H1 (cell line): ENCODE data around the gene ARG2. TPM values are rescaled to one million over a fixed set of nuclear protein-coding genes. Genes with fewer than 3 reads are reported as not detected.

Experiments used
- CTCF ChIA-PET: fragments of 300-600 bp; sonication (Branson Sonifier 250); formaldehyde crosslinking; loops from one replicate; lab custom pipeline; 2021; ENCODE audit not compliant: partially characterized antibody; lab: Charles Lee
- POLR2A ChIA-PET: fragments of 300-600 bp; sonication (Branson Sonifier 250); formaldehyde crosslinking; loops from one replicate; lab custom pipeline; 2021; ENCODE audit warnings: inconsistent platforms; ENCODE audit not compliant: partially characterized antibody; lab: Charles Lee
- DNase-seq, 2 experiments: peaks; one replicate each; pipeline versions ENCODE4 v3.0.0 to v3.0.0-alpha.2; 2010 to 2022; ENCODE audit warnings: low spot score in 2 of 2, low read depth in 1 of 2, mixed read lengths in 1 of 2
- FAIRE-seq: peaks from 2 replicates; lab custom pipeline; 2011; peaks lifted over from hg19 to GRCh38; lab: Jason Lieb, UNC
- H2AFZ ChIP-seq: 2 replicates; pipeline ENCODE4 v1.8.1; 2012; ENCODE audit warnings: low read length, inconsistent platforms
- H2AK5ac ChIP-seq: 2 replicates; pipeline ENCODE4 v1.6.1; 2013; ENCODE audit warnings: low read depth, low read length
- H2BK120ac ChIP-seq: replicated peaks from 2 replicates; pipeline ENCODE3; 2013; ENCODE audit warnings: low read depth, low read length, inconsistent platforms
- H2BK12ac ChIP-seq: 2 replicates; pipeline ENCODE4 v1.6.1; 2013; ENCODE audit warnings: low read depth, low read length
- H2BK15ac ChIP-seq: 2 replicates; pipeline ENCODE4 v1.6.1; 2013; ENCODE audit warnings: low read length
- H2BK20ac ChIP-seq: 2 replicates; pipeline ENCODE4 v1.6.1; 2013; ENCODE audit warnings: low read length
- H2BK5ac ChIP-seq: 2 replicates; pipeline ENCODE4 v1.6.1; 2013; ENCODE audit warnings: low read depth, low read length
- H3K14ac ChIP-seq: 2 replicates; pipeline ENCODE4 v1.6.1; 2013; ENCODE audit warnings: inconsistent platforms; ENCODE audit not compliant: insufficient read length
- H3K18ac ChIP-seq: 2 replicates; pipeline ENCODE4 v1.6.1; 2013; ENCODE audit warnings: low read length; ENCODE audit errors: extremely low read depth
- H3K23ac ChIP-seq: 2 replicates; pipeline ENCODE4 v1.6.1; 2013; ENCODE audit warnings: inconsistent platforms; ENCODE audit not compliant: insufficient read length
- H3K23me2 ChIP-seq: 2 replicates; pipeline ENCODE4 v1.6.1; 2013; ENCODE audit warnings: low read depth, low read length
- H3K27ac ChIP-seq: 2 replicates; pipeline ENCODE4 v1.6.1; 2011; ENCODE audit warnings: low read depth, low read length, inconsistent platforms
- H3K27me3 ChIP-seq, 4 experiments: replicated peaks in 1 of 4; 1 replicate in 1 of 4; 2 replicates in 3 of 4; pipeline versions ENCODE4 v1.6.1 to v1.8.1; 2011 to 2013; ENCODE audit warnings: low read length in 3 of 4, mild to moderate bottlenecking in 3 of 4, inconsistent platforms in 2 of 4, mixed read lengths in 2 of 4, moderate library complexity in 1 of 4; ENCODE audit not compliant: control insufficient read depth in 3 of 4, insufficient read depth in 3 of 4; ENCODE audit errors: extremely low read depth in 1 of 4
- H3K36me3 ChIP-seq, 4 experiments: 2 replicates each; pipeline versions ENCODE4 v1.6.1 to v1.8.1; 2011 to 2013; ENCODE audit warnings: mild to moderate bottlenecking in 4 of 4, low read length in 3 of 4, moderate library complexity in 2 of 4, control low read depth in 1 of 4, inconsistent platforms in 1 of 4; ENCODE audit not compliant: insufficient read depth in 4 of 4, control insufficient read depth in 2 of 4
- H3K4ac ChIP-seq: replicated peaks from 2 replicates; pipeline ENCODE3; 2013; ENCODE audit warnings: low read length, low read depth, mixed read lengths, inconsistent platforms; ENCODE audit not compliant: insufficient read length
- H3K4me1 ChIP-seq, 4 experiments: replicated peaks in 1 of 4; 1 replicate in 1 of 4; 2 replicates in 3 of 4; pipeline versions ENCODE4 v1.6.1 to v1.8.1; 2011 to 2013; ENCODE audit warnings: low read length in 3 of 4, inconsistent platforms in 2 of 4, mixed read lengths in 1 of 4; ENCODE audit not compliant: insufficient read depth in 4 of 4, control insufficient read depth in 3 of 4
- H3K4me2 ChIP-seq, 2 experiments: 2 replicates each; pipeline versions ENCODE4 v1.6.1 to v1.8.1; 2011 to 2013; ENCODE audit warnings: low read depth in 2 of 2, low read length in 2 of 2, control low read depth in 1 of 2, inconsistent platforms in 1 of 2, mild to moderate bottlenecking in 1 of 2; ENCODE audit not compliant: insufficient read depth in 1 of 2
- H3K4me3 ChIP-seq, 4 experiments: fragments of 200-600, 300-600 bp in 1 of 4; sonication (generic), shearing (Covaris generic), sonication (Bioruptor Twin) in 1 of 4; 2 replicates each; pipeline versions ENCODE4 v1.5.1 to v1.8.1; 2011 to 2016; ENCODE audit warnings: low read length in 4 of 4, low read depth in 3 of 4, control low read depth in 2 of 4, inconsistent platforms in 2 of 4, mild to moderate bottlenecking in 2 of 4, mixed read lengths in 1 of 4, moderate library complexity in 1 of 4; ENCODE audit not compliant: insufficient read depth in 2 of 4; ENCODE audit errors: extremely low read depth in 1 of 4
- H3K56ac ChIP-seq: replicated peaks from 2 replicates; pipeline ENCODE3; 2013; ENCODE audit warnings: low read depth, mild to moderate bottlenecking, mixed read lengths, low read length, inconsistent platforms; ENCODE audit not compliant: insufficient read length
- H3K79me1 ChIP-seq: 2 replicates; pipeline ENCODE4 v1.6.1; 2013; ENCODE audit warnings: low read depth, low read length, control low read depth
- H3K79me2 ChIP-seq, 2 experiments: 2 replicates each; pipeline versions ENCODE4 v1.6.1 to v1.8.1; 2012 to 2013; ENCODE audit warnings: low read length in 2 of 2, mild to moderate bottlenecking in 2 of 2, inconsistent platforms in 1 of 2; ENCODE audit not compliant: insufficient read depth in 2 of 2, control insufficient read depth in 1 of 2
- H3K9ac ChIP-seq, 4 experiments: replicated peaks in 1 of 4; 1 replicate in 1 of 4; 2 replicates in 3 of 4; pipeline versions ENCODE4 v1.6.1 to v1.8.1; 2011 to 2013; ENCODE audit warnings: low read depth in 3 of 4, low read length in 3 of 4, control low read depth in 2 of 4, mild to moderate bottlenecking in 2 of 4, moderate library complexity in 2 of 4, inconsistent platforms in 1 of 4; ENCODE audit errors: extremely low read depth in 1 of 4
- H3K9me3 ChIP-seq, 2 experiments: 2 replicates each; pipeline versions ENCODE4 v1.6.1 to v1.8.1; 2012 to 2013; ENCODE audit warnings: mild to moderate bottlenecking in 2 of 2, moderate library complexity in 2 of 2, control low read depth in 1 of 2, inconsistent platforms in 1 of 2, low read depth in 1 of 2, low read length in 1 of 2, mixed read lengths in 1 of 2; ENCODE audit not compliant: insufficient read depth in 2 of 2
- H4K20me1 ChIP-seq, 2 experiments: replicated peaks in 1 of 2; 2 replicates each; pipeline versions ENCODE3 to v1.8.1; 2011 to 2013; ENCODE audit warnings: inconsistent platforms in 2 of 2, low read length in 2 of 2, mild to moderate bottlenecking in 1 of 2; ENCODE audit not compliant: insufficient read depth in 2 of 2, control insufficient read depth in 1 of 2
- H4K5ac ChIP-seq: 2 replicates; pipeline ENCODE4 v1.6.1; 2013; ENCODE audit warnings: low read length, low read depth, mixed read lengths, inconsistent platforms; ENCODE audit not compliant: insufficient read length
- H4K8ac ChIP-seq: 2 replicates; pipeline ENCODE4 v1.8.0; 2013; ENCODE audit warnings: mild to moderate bottlenecking, moderate library complexity, low read length, inconsistent platforms; ENCODE audit not compliant: insufficient read depth; ENCODE audit errors: extremely low read depth
- H4K91ac ChIP-seq: replicated peaks from 2 replicates; pipeline ENCODE3; 2013; ENCODE audit warnings: low read length, mixed read lengths, inconsistent platforms; ENCODE audit not compliant: insufficient read length
- CBX8 ChIP-seq: fragments of 300-800, 300-1000 bp; sonication (generic); IDR thresholded peaks from 2 replicates; pipeline ENCODE4 v1.7.1; 2016; ENCODE audit warnings: low read depth, low read length, borderline replicate concordance
- EP300 ChIP-seq, 2 experiments: IDR thresholded peaks; 1 replicate in 1 of 2; 2 replicates in 1 of 2; pipeline ENCODE4 v1.6.1; 2011 to 2012; ENCODE audit warnings: low read depth in 2 of 2, low read length in 2 of 2, mild to moderate bottlenecking in 2 of 2, borderline replicate concordance in 1 of 2, inconsistent platforms in 1 of 2, moderate library complexity in 1 of 2
- HDAC2 ChIP-seq, 2 experiments: fragments of 300-600 bp in 1 of 2; sonication (generic) in 1 of 2; IDR thresholded peaks; 2 replicates each; pipeline ENCODE4 v1.6.1; 2011 to 2012; ENCODE audit warnings: low read depth in 2 of 2, low read length in 2 of 2, mild to moderate bottlenecking in 2 of 2, moderate library complexity in 2 of 2, borderline replicate concordance in 1 of 2, inconsistent platforms in 1 of 2
- polyA plus RNA-seq, 7 experiments: library from polyadenylated mRNA; depleted of rRNA in 3 of 7; stranded (reverse) in 5 of 7; unstranded in 2 of 7; fragments of >200 nt in 5 of 7; fragments of 200-250 nt in 2 of 7; gene quantifications; 1 replicate in 5 of 7; 2 replicates in 1 of 7; 4 replicates in 1 of 7; pipeline versions ENCODE4 v1.2.1 to v1.2.3, GENCODE V29; 2011 to 2013; ENCODE audit warnings: missing spikeins in 2 of 7, mixed read lengths in 2 of 7
- total RNA-seq: library from RNA; stranded (reverse); fragmentation: NEBNext Ultra II Directional; extraction: Animal tissue kit (Norgen Biotek cat#: 25700); gene quantifications from 2 replicates; pipeline ENCODE4 v1.2.1, GENCODE V29; 2021

The ARG2 gene
- total and polyA plus RNA-seq, 2 of the 8 experiments (the other 6 are each of a cell fraction or from before 2014, with no cell fraction given), result 49.9 to 59.1 TPM

DNA sequence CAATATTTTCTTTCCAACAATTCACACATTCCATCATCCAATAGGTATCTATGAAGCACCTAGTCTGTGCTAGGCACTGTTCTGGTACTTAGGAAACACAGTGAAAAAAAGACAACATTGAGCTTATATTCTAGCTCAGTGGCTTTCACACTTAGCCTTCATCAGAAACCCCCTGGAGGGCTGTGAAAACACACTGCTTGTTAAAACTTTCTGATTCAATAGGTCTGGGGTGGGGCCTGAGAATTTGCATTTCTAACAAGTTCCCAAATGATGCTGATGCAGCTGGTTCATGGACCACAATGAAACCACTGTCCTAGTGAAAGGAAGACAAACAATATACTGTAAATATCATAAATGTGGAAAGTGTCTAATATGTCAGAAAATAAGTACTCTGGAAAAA is 48.8 kb downstream of the ARG2 start:
- CTCF ChIA-PET, result interaction anchor here (0.6 to 14.5 kb wide), 10 partner anchors 8 to 85 kb away, joined by 3 to 142 read pairs (median 6); partner anchors contain the start of genes ARG2 and RDH12
- H2AFZ ChIP-seq, result no peak overlapping the region

More for the DNA sequence above, 48.8 kb downstream of the ARG2 start:
- H3K14ac ChIP-seq, result no peak overlapping the region
- no peak overlapping the region for H3K9ac ChIP-seq
- no peak overlapping the region for H3K4me2 ChIP-seq
- no peak overlapping the region for H2AK5ac ChIP-seq
- H3K36me3 ChIP-seq, result no peaks in the 10 kb centered on the region
- H3K23ac ChIP-seq, result no peak overlapping the region
- no peak overlapping the region for H3K18ac ChIP-seq
- no peak overlapping the region for H2BK120ac ChIP-seq
- no peak overlapping the region for H2BK5ac ChIP-seq
- H4K8ac ChIP-seq, result no peak overlapping the region
- H3K23me2 ChIP-seq, result no peaks in the 10 kb centered on the region
- no peak overlapping the region for H4K91ac ChIP-seq
- POLR2A ChIA-PET, result interaction anchor here (1.2 kb wide), 1 partner anchor 84 kb away, joined by 3 read pairs; no protein-coding TSS in a partner anchor
- no peak overlapping the region for H4K5ac ChIP-seq
- H2BK12ac ChIP-seq, result no peak overlapping the region
- no peaks in the 10 kb centered on the region for H3K27me3 ChIP-seq
- TF ChIP-seq CBX8, result no peak
- no peak for TF ChIP-seq EP300 (IDR thresholded peaks at IDR 0.05; ENCODE audit: borderline replicate concordance in 1 of 2, low read depth in 2 of 2, low read length in 2 of 2)
- TF ChIP-seq HDAC2 (IDR thresholded peaks at IDR 0.05; ENCODE audit: borderline replicate concordance in 1 of 2, low read depth in 2 of 2, low read length in 2 of 2), result no peak
- no peaks in the 10 kb centered on the region for H3K9me3 ChIP-seq
- H3K4me3 ChIP-seq, result no peak overlapping the region
- no peak overlapping the region for H3K27ac ChIP-seq
- H2BK15ac ChIP-seq, result no peak overlapping the region
- no peaks in the 10 kb centered on the region for H3K4me1 ChIP-seq
- no peak overlapping the region for H2BK20ac ChIP-seq
- H3K56ac ChIP-seq, result no peak overlapping the region
- DNase-seq, result no peak
- H3K79me2 ChIP-seq, result peaks cover 3 to 77% of the 10 kb centered on the region in 2 experiments; a peak in 3 of 4 replicates
- H3K4ac ChIP-seq, result no peak overlapping the region
- H3K79me1 ChIP-seq, result peaks cover 5% of the 10 kb centered on the region; the same call in 1 of the 2 replicates
- peaks cover 3 to 10% of the 10 kb centered on the region in 2 experiments for H4K20me1 ChIP-seq
- FAIRE-seq, result no peak
